Epithelial cell of proximal tubule (primary cell): ENCODE data around the gene KBTBD2. TPM values are rescaled to one million over a fixed set of nuclear protein-coding genes. Genes with fewer than 3 reads are reported as not detected.
A peak's percentile ranks its signal among the peaks of the same experiment; 100 is the strongest.
"Not testable (repeated sequence)": the region's sequence is repeated elsewhere in the genome, so short reads cannot be mapped to it uniquely, and the experiment has no call there.

Experiments used
- DNase-seq: peaks from one replicate; pipeline ENCODE4 v3.0.0-alpha.2; 2011; ENCODE audit warnings: low read depth
- H3K4me3 ChIP-seq: 2 replicates; pipeline ENCODE4 v1.5.1; 2011; ENCODE audit warnings: low read depth, mild to moderate bottlenecking, low read length
- total RNA-seq: library from RNA; depleted of rRNA; stranded (reverse); fragments of >200 nt; gene quantifications from 2 replicates; pipeline ENCODE4 v1.2.3, GENCODE V29; 2015
- TF ChIP-seq, protein P1 (sequence below): conservative IDR thresholded peaks from 2 replicates; pipeline ENCODE4 v1.5.1; 2012; ENCODE audit warnings: low read depth, mild to moderate bottlenecking, low read length

KBTBD2 gene
- total RNA-seq, 1 donor from 2014 or later = 21.0 TPM

DNA sequence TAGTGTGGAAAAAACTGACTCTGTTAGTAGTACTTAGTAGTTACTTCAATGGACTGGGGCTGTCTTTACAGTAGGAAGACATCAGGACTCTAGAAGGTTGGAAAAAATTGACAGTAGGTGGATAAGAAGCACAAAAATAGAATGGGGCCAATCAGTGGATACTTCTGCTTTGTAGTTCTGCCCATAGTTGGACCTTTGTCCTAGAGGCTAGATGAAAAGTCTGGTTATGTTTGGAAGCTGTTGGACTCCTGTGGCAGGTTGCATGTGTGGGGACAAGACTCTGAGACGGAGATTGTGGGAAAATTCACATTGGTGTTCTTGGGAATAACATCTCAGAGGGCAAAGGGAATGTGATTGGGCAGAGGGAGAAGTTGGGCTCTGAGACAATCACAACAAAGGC lies 18.6 kb upstream of the KBTBD2 start:
- no peak for DNase-seq
- no peak overlapping the region for H3K4me3 ChIP-seq
- TF ChIP-seq, protein P1, sequence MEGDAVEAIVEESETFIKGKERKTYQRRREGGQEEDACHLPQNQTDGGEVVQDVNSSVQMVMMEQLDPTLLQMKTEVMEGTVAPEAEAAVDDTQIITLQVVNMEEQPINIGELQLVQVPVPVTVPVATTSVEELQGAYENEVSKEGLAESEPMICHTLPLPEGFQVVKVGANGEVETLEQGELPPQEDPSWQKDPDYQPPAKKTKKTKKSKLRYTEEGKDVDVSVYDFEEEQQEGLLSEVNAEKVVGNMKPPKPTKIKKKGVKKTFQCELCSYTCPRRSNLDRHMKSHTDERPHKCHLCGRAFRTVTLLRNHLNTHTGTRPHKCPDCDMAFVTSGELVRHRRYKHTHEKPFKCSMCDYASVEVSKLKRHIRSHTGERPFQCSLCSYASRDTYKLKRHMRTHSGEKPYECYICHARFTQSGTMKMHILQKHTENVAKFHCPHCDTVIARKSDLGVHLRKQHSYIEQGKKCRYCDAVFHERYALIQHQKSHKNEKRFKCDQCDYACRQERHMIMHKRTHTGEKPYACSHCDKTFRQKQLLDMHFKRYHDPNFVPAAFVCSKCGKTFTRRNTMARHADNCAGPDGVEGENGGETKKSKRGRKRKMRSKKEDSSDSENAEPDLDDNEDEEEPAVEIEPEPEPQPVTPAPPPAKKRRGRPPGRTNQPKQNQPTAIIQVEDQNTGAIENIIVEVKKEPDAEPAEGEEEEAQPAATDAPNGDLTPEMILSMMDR = no peak

DNA sequence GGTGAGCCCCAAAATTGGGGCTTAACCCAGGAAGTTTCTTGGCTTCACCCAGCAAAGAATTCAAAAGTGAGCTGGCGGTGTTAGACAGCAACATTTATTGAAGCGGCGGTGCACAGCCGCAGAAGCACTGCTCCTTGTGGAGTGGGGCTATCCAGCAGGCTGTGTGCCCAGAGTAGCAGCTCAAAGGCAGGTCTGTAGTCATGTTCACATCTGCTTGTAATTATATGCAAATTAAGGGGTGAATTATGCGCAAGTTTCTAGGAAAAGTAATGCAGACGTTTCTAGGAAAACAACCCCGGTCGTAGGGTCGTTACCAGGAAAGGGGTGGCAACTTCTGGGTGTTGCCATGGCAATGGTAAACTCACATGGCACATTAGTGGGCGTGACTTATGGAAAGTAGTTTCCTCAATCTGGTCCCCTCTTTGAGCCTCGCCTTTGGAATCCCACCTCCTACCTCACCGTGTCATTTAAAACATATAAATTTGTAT lies 13.7 kb upstream of the KBTBD2 start:
- TF ChIP-seq, protein P1 = no peak
- peak overlapping the region; percentile 34 for H3K4me3 ChIP-seq
- no peak for DNase-seq

DNA sequence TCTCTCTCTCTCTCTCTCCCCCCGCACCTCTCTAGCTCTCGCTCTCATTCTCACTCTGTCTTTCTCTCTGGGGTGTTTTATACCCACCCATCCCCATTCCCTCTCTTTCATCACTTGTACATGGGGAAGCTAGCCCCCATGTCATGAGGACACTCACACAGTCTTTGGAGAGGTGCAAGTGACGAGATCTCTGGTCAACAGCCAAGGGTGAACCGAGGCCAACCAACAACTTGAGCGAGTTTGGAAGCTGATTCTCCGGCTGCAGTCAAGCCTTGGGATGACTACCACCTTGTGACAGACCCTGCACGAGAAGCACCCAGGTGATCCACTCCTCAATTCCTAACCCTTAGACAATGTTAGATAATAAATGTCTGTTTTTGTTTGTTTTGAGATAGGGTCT lies 10.1 kb upstream of the KBTBD2 start:
- no peak for DNase-seq
- TF ChIP-seq, protein P1 = no peak
- H3K4me3 ChIP-seq = no peak overlapping the region

DNA sequence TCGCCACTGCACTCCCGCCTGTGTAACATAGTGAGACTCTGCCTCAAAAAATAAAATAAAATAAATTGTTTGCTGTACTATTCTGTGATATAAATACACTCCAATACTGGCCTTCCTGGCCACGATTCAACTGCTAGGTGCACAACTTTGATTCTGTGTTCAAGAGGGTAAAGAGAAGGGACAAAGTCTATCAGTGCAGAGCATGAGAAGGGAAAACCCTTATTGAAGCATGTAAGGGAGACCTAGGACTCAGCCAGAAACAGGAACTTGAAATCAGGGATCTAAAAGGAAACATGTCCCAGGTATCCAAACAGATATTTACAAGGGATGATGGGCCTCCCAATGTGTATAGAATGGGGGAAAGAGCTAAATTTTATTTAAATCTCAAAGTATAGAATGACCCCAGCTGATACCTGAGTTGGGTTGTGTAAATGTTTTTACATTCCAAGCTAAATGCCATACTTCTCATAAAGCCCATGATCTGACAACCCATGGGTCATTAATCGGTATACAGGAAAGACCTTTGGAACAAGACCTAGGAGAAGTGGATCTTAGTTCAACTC lies 9.0 kb upstream of the KBTBD2 start:
- TF ChIP-seq, protein P1 = no peak
- no peak for DNase-seq
- no peak overlapping the region for H3K4me3 ChIP-seq

DNA sequence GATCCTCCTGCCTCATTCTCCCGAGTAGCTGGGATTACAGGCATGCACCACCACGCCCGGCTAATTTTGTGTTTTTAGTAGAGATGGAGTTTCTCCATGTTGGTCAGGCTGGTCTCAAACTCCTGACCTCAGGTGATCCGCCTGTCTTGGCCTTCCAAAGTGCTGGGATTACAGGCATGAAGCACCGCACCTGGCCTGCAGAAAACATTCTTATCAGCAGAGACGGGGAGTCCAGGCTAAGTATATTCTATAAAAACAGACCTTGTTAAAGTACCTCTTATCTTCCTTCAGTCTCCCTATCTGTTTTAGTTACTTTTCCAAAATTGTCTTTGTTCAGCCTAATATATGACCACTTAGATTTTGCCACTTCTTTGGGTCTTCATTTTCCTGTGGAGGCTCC lies 5.8 kb upstream of the KBTBD2 start:
- DNase-seq, H3K4me3 ChIP-seq: not testable (repeated sequence)

DNA sequence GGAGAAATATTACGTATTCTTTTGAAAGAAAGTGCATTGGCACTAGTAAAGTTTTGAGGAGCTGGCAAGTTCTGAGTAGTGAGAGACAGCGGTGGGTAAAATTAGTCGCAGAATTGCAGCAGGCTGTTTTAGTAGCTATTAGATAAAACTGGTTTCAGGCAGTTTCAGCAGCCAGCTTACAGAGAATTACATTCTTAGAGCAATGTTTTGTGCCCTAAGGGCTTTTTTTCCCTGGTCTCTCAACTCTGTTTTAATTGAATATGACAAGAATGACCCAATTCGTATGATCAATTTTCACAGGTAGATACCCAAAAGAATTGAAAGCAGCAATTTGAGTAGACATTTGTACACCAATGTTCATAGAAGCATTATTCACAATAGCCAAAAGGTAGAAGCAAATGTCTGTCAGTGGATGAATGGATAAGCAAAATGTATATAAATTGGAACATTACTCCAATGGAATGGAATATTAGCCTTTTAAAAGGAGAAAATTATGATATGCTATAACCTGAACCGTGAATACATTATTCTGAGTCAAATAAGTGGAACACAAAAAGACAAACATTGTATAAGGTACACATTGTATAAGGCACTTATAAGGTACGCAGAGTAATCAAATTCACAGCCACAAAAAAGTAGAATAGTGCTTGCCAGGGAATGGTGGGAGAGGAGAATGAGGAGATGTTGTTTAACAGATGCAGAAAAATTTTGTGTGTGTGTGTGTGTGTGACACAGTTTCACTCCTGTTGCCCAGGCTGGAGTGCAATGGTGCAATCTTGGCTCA lies 5.2 kb upstream of the KBTBD2 start:
- TF ChIP-seq, protein P1 = no peak

DNA sequence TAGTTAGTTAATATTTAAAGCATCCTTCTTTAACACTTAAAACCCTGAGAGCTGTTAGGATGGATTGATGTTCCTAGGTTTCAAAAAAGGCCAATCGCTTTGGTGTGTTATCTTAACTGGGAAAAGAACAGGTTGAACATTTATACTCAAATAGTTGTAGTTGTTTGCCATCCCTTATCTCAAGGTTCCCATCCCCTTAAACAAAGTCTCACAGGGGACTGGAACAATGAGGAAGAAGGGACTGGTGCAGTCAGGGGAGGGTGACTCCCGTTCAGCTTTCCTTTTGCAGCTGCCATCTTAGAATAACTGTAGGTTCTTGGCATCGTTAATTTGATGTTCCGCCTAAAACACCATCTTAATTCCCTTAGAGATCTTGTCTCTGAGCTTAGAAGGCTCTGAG lies 2.6 kb upstream of the KBTBD2 start:
- H3K4me3 ChIP-seq = no peak overlapping the region
- DNase-seq = no peak
- TF ChIP-seq, protein P1 = no peak

More for the DNA sequence above, 5.2 kb upstream of the KBTBD2 start:
- no peak for DNase-seq
- no peak overlapping the region for H3K4me3 ChIP-seq
